Measurements from ENCODE around the gene CNTRL. TPM values are rescaled to one million over a fixed set of nuclear protein-coding genes. Genes with fewer than 3 reads are reported as not detected.

Gene CNTRL
- total RNA-seq, 3 donors from 2014 or later: 45.4 to 48.6 (median 46.5) TPM

- ATAC-seq (no peak), DNase-seq (no peak)
- no peaks in the 10 kb centered on the region for H3K4me1 Mint-ChIP-seq (ENCODE audit: low read depth)
- no peaks in the 10 kb centered on the region for H3K27me3 Mint-ChIP-seq (ENCODE audit: low read depth)
- H3K36me3 Mint-ChIP-seq (ENCODE audit: insufficient read depth): peaks cover 6% of the 10 kb centered on the region
- H3K9me3 Mint-ChIP-seq: no peaks in the 10 kb centered on the region
- no peak overlapping the region for H3K4me3 Mint-ChIP-seq
Observed at GRCh38 chr9:121219530-121219929, 144.8 kb downstream of the CNTRL start.

GRCh38 chr9:121220996-121221663 is 146.4 kb downstream of the CNTRL start:
- H3K36me3 Mint-ChIP-seq (ENCODE audit: insufficient read depth): peaks cover 5% of the 10 kb centered on the region
- H3K4me3 Mint-ChIP-seq: no peak overlapping the region
- H3K9me3 Mint-ChIP-seq: no peaks in the 10 kb centered on the region
- H3K27me3 Mint-ChIP-seq (ENCODE audit: low read depth): no peaks in the 10 kb centered on the region
- ATAC-seq (no peak), DNase-seq (no peak)
- no peaks in the 10 kb centered on the region for H3K4me1 Mint-ChIP-seq (ENCODE audit: low read depth)

DNA sequence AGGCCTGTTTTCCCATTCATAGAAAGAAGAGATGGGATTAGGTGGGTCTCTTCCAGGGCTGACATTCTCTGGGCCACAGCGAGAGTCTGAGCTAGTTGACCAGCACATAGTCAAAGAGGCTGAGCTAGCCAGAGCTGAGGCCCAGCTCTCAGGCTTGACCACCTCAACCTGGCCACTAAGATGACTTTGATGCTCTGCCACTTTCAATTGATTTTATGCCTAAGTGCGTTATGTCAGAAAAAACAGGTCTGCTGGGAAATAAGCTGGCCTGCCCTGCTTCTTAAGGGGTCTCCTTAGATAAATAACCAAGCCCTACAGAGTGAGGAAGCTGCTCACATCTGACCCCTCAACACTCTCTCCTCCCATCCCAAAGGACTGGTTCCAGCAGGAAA is 146.9 kb downstream of the CNTRL start:
- Mint-ChIP-seq H3K4me1 (ENCODE audit: low read depth) (no peaks in the 10 kb centered on the region), H3K27me3 (ENCODE audit: low read depth) (no peaks in the 10 kb centered on the region), H3K9me3 (no peaks in the 10 kb centered on the region), H3K36me3 (ENCODE audit: insufficient read depth) (peaks cover 3% of the 10 kb centered on the region), H3K4me3 (no peak overlapping the region)
- DNase-seq: no peak
- no peak for ATAC-seq

- no peaks in the 10 kb centered on the region for H3K9me3 Mint-ChIP-seq
- no peak for ATAC-seq
Observed at GRCh38 chr9:121222524-121223171, 147.9 kb downstream of the CNTRL start.

DNA sequence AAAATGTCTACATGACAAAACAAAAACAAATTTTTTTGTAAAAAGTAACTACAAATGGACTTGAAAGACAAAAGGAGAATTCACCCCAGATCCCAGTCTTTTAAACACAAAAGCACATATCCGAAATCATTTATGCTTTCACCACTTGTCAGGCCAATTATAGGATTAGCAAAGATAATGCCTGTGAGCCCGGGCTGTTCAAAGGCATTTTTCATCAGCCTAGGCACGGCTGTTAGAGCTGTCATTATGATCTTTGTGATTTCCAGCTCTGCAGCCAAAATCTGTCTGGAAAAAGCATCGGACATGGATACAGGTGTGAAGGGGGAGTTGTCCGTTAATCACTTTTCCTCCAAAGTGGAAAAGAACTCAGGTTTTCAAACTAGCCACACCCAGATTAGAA is 150.5 kb downstream of the CNTRL start:
- Mint-ChIP-seq H3K36me3 (ENCODE audit: insufficient read depth) (peaks cover 2% of the 10 kb centered on the region), H3K4me3 (no peak overlapping the region), H3K4me1 (ENCODE audit: low read depth) (peaks cover 2% of the 10 kb centered on the region), H3K27me3 (ENCODE audit: low read depth) (no peaks in the 10 kb centered on the region), H3K9me3 (no peaks in the 10 kb centered on the region)
- ATAC-seq: no peak
- no peak for DNase-seq

More at GRCh38 chr9:121222524-121223171, 147.9 kb downstream of the CNTRL start:
- H3K36me3 Mint-ChIP-seq (ENCODE audit: insufficient read depth): peaks cover 3% of the 10 kb centered on the region
- no peaks in the 10 kb centered on the region for H3K4me1 Mint-ChIP-seq (ENCODE audit: low read depth)
- no peak for DNase-seq
- no peak overlapping the region for H3K4me3 Mint-ChIP-seq
- no peaks in the 10 kb centered on the region for H3K27me3 Mint-ChIP-seq (ENCODE audit: low read depth)

GRCh38 chr9:121226175-121226574 is 151.4 kb downstream of the CNTRL start:
- ATAC-seq (no peak), DNase-seq (no peak)
- Mint-ChIP-seq H3K27me3 (ENCODE audit: low read depth) (no peaks in the 10 kb centered on the region), H3K9me3 (no peaks in the 10 kb centered on the region), H3K4me1 (ENCODE audit: low read depth) (peaks cover 2% of the 10 kb centered on the region), H3K4me3 (no peak overlapping the region), H3K36me3 (ENCODE audit: insufficient read depth) (peaks cover 5% of the 10 kb centered on the region)

Other genes starting within 250 kb of the CNTRL start
- gene PSMD5, start 232.0 kb upstream of the CNTRL start, total RNA-seq: 10 to 100 TPM; 64.3 to 75.9 (median 73.3) TPM
- gene PHF19, start 197.8 kb upstream of the CNTRL start, total RNA-seq: 10 to 100 TPM; 59.2 to 75.1 (median 64.8) TPM
- gene TRAF1, start 148.2 kb upstream of the CNTRL start, total RNA-seq: 100 to 1,000 TPM; 256 to 343 (median 265) TPM
- gene C5, start 24.7 kb upstream of the CNTRL start, total RNA-seq: under 1 TPM; 0.11 to 0.27 (median 0.18) TPM
- gene RAB14, start 126.9 kb downstream of the CNTRL start, total RNA-seq: 10 to 100 TPM; 53.9 to 60.5 (median 59.6) TPM
- gene GSN, start 193.2 kb downstream of the CNTRL start, total RNA-seq: 1 to 10 TPM; 1.3 to 2.0 (median 1.9) TPM